Type B pancreatic cell (in vitro differentiated cells): ENCODE measurements around the gene DAB1. TPM values are rescaled to one million over a fixed set of nuclear protein-coding genes. Genes with fewer than 3 reads are reported as not detected.

Source experiments
- DNase-seq: peaks from one replicate; pipeline ENCODE4 v3.0.0; 2021; ENCODE audit warnings: mixed read lengths; ENCODE audit not compliant: unreplicated experiment; ENCODE audit errors: extremely low spot score
- H3K27ac Mint-ChIP-seq: 2 replicates; pipeline ENCODE4 v1.8.0; 2021; ENCODE audit warnings: mild to moderate bottlenecking, mixed read lengths
- H3K27me3 Mint-ChIP-seq: 2 replicates; pipeline ENCODE4 v1.8.0; 2021; ENCODE audit warnings: mixed read lengths
- H3K36me3 Mint-ChIP-seq: 2 replicates; pipeline ENCODE4 v1.8.0; 2021; ENCODE audit warnings: mixed read lengths
- H3K4me1 Mint-ChIP-seq: one replicate; pipeline ENCODE4 v1.8.0; 2021; ENCODE audit warnings: mixed read lengths; ENCODE audit not compliant: unreplicated experiment
- H3K4me3 Mint-ChIP-seq: 2 replicates; pipeline ENCODE4 v1.8.0; 2021; ENCODE audit warnings: mild to moderate bottlenecking, mixed read lengths
- H3K9me3 Mint-ChIP-seq: 2 replicates; pipeline ENCODE4 v1.8.0; 2021; ENCODE audit warnings: mixed read lengths
- total RNA-seq: library from RNA; stranded (reverse); gene quantifications from 2 replicates; pipeline ENCODE4 v1.2.1, GENCODE V29; 2021; ENCODE audit warnings: low replicate concordance
- TF ChIP-seq, protein P1 (sequence below): fragments of 200-600 bp; sonication (generic); conservative IDR thresholded peaks from 2 replicates; pipeline ENCODE4 v1.5.0; 2021; ENCODE audit warnings: antibody characterized with exemption, mild to moderate bottlenecking

DAB1 gene
- total RNA-seq, 1 donor from 2014 or later, result 7.3 TPM

GRCh38 chr1:57336793-57337192 is 87.1 kb downstream of the DAB1 start:
- no peak for DNase-seq

GRCh38 chr1:57331620-57332019 is 92.2 kb downstream of the DAB1 start:
- DNase-seq, result no peak
- H3K36me3 Mint-ChIP-seq, result no peaks in the 10 kb centered on the region
- no peak overlapping the region for H3K27ac Mint-ChIP-seq
- H3K4me1 Mint-ChIP-seq, result peaks cover 6% of the 10 kb centered on the region
- no peak overlapping the region for H3K4me3 Mint-ChIP-seq
- TF ChIP-seq, protein P1, sequence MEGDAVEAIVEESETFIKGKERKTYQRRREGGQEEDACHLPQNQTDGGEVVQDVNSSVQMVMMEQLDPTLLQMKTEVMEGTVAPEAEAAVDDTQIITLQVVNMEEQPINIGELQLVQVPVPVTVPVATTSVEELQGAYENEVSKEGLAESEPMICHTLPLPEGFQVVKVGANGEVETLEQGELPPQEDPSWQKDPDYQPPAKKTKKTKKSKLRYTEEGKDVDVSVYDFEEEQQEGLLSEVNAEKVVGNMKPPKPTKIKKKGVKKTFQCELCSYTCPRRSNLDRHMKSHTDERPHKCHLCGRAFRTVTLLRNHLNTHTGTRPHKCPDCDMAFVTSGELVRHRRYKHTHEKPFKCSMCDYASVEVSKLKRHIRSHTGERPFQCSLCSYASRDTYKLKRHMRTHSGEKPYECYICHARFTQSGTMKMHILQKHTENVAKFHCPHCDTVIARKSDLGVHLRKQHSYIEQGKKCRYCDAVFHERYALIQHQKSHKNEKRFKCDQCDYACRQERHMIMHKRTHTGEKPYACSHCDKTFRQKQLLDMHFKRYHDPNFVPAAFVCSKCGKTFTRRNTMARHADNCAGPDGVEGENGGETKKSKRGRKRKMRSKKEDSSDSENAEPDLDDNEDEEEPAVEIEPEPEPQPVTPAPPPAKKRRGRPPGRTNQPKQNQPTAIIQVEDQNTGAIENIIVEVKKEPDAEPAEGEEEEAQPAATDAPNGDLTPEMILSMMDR, result no peak
- peaks cover 5% of the 10 kb centered on the region for H3K27me3 Mint-ChIP-seq
- peaks cover 6% of the 10 kb centered on the region for H3K9me3 Mint-ChIP-seq

More at GRCh38 chr1:57336793-57337192, 87.1 kb downstream of the DAB1 start:
- H3K27ac Mint-ChIP-seq, result no peak overlapping the region
- peaks cover 6% of the 10 kb centered on the region for H3K9me3 Mint-ChIP-seq
- peaks cover 17% of the 10 kb centered on the region for H3K27me3 Mint-ChIP-seq
- H3K4me3 Mint-ChIP-seq, result no peak overlapping the region
- no peaks in the 10 kb centered on the region for H3K4me1 Mint-ChIP-seq
- no peaks in the 10 kb centered on the region for H3K36me3 Mint-ChIP-seq
- TF ChIP-seq, protein P1, result no peak

DNA sequence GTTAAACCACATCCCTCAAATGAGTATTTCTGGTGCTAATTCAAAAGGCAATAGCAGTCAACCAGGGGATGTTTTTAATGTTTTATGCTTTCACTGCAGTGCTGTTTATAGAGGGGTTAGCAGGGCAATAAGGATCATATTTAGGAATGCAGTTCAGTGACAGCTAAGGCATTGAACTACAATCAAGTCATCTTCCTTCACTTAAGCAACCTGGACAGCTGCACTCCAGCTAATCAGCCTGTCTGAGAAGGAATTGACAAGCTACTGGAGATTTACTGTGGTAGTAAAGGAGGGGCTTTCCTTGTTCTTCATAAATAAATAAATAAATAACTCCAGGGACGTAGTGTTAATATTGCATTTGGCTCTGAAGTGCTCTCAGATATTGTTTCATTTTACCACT is 93.9 kb downstream of the DAB1 start:
- Mint-ChIP-seq H3K27ac (no peak overlapping the region), H3K27me3 (peaks cover 8% of the 10 kb centered on the region), H3K4me3 (no peak overlapping the region), H3K36me3 (no peaks in the 10 kb centered on the region), H3K9me3 (peaks cover 6% of the 10 kb centered on the region), H3K4me1 (peaks cover 6% of the 10 kb centered on the region)
- TF ChIP-seq, protein P1, result no peak
- no peak for DNase-seq

DNA sequence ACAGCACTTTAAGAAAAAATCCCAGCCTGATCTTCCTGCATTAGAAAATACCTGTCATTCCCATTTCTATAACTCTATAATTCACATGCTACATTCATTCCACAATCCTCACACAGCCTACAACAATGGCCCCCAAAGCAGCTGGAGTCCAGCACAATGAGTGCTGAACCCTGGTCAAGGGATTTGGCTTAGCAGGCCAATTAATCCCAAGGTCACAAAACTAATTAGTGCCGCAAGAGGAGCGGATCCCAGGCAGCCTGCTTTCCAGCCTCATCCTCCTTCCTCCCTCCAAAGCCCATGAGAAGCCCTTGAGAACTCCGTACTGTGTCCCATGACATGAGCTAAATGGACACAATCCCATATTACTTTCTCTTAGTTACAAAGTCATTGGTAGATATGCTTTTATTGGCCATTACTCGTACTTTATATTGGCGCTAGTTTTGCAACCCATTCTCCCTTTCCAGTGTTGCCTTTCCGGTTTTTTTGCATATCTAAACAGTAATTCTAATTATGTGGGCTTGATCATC is 94.8 kb downstream of the DAB1 start:
- TF ChIP-seq, protein P1, result no peak
- H3K27me3 Mint-ChIP-seq, result peaks cover 8% of the 10 kb centered on the region
- DNase-seq, result no peak
- H3K4me1 Mint-ChIP-seq, result peaks cover 6% of the 10 kb centered on the region
- no peak overlapping the region for H3K4me3 Mint-ChIP-seq
- H3K9me3 Mint-ChIP-seq, result peaks cover 6% of the 10 kb centered on the region
- H3K27ac Mint-ChIP-seq, result no peak overlapping the region
- H3K36me3 Mint-ChIP-seq, result no peaks in the 10 kb centered on the region

DNA sequence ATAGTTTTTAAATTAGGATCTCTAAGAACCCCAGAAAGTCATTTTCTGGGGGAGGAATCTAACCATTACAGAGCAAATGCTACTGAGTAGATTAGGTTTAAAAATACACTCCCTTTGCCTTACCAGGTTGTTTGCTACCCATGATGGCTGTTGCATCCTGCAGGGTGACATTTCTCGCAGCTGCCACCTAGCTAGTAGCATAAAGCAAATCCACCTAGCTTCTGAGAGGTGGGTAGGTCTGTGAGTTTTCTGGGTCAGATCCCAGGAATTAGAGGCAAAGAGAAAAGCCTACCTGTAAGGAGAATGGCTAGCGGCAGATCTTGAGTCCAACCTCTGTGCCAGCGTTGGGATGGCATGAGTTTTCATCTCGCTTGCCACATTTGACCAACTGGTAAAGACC is 95.9 kb downstream of the DAB1 start:
- peaks cover 6% of the 10 kb centered on the region for H3K4me1 Mint-ChIP-seq

More for the DNA sequence above, 95.9 kb downstream of the DAB1 start:
- H3K9me3 Mint-ChIP-seq, result peaks cover 5% of the 10 kb centered on the region
- H3K36me3 Mint-ChIP-seq, result no peaks in the 10 kb centered on the region
- TF ChIP-seq, protein P1, result no peak
- no peak overlapping the region for H3K27ac Mint-ChIP-seq
- no peak for DNase-seq
- H3K27me3 Mint-ChIP-seq, result peaks cover 8% of the 10 kb centered on the region
- H3K4me3 Mint-ChIP-seq, result no peak overlapping the region
